Trophoblast cell (in vitro differentiated cells and primary cell): ENCODE results near the gene NFE2L2.
"Not testable (repeated sequence)": the region's sequence is repeated elsewhere in the genome, so short reads cannot be mapped to it uniquely, and the experiment has no call there.

Experiments
- DNase-seq, 2 donors: peaks; one replicate each; pipeline ENCODE4 v3.0.0-alpha.2; 2016
- H2AFZ ChIP-seq: 2 replicates; pipeline ENCODE4 v1.6.1; 2013; ENCODE audit warnings: low read length, moderate library complexity, mild to moderate bottlenecking; ENCODE audit not compliant: insufficient read depth, poor library complexity
- H2AK5ac ChIP-seq: 2 replicates; pipeline ENCODE4 v1.6.1; 2013; ENCODE audit warnings: mild to moderate bottlenecking, low read length
- H2BK120ac ChIP-seq: 2 replicates; pipeline ENCODE4 v1.6.1; 2013; ENCODE audit warnings: low read length, mild to moderate bottlenecking, moderate library complexity; ENCODE audit not compliant: insufficient read depth, poor library complexity
- H2BK12ac ChIP-seq: 2 replicates; pipeline ENCODE4 v1.6.1; 2013; ENCODE audit warnings: mild to moderate bottlenecking, low read length, moderate library complexity
- H2BK5ac ChIP-seq: 2 replicates; pipeline ENCODE4 v1.6.1; 2013; ENCODE audit warnings: low read length, low read depth, moderate library complexity, mild to moderate bottlenecking; ENCODE audit not compliant: poor library complexity
- H3K14ac ChIP-seq: 2 replicates; pipeline ENCODE4 v1.6.1; 2013; ENCODE audit warnings: mild to moderate bottlenecking, low read length
- H3K18ac ChIP-seq: 2 replicates; pipeline ENCODE4 v1.6.1; 2013; ENCODE audit warnings: mild to moderate bottlenecking, low read length
- H3K23ac ChIP-seq: 2 replicates; pipeline ENCODE4 v1.6.1; 2013; ENCODE audit warnings: low read length
- H3K27ac ChIP-seq: 2 replicates; pipeline ENCODE4 v1.5.1; 2013; ENCODE audit warnings: low read depth, mild to moderate bottlenecking, inconsistent platforms, low read length, moderate library complexity
- H3K27me3 ChIP-seq: 2 replicates; pipeline ENCODE4 v1.6.1; 2013; ENCODE audit warnings: inconsistent platforms, mild to moderate bottlenecking, low read length, moderate library complexity; ENCODE audit not compliant: insufficient read depth
- H3K36me3 ChIP-seq, 2 experiments: 1 replicate in 1 of 2; 2 replicates in 1 of 2; pipeline ENCODE4 v1.6.1; 2013; ENCODE audit warnings: low read length in 2 of 2, mild to moderate bottlenecking in 2 of 2, moderate library complexity in 1 of 2; ENCODE audit not compliant: insufficient read depth in 2 of 2, control insufficient read depth in 1 of 2
- H3K4ac ChIP-seq: 2 replicates; pipeline ENCODE4 v1.6.1; 2013; ENCODE audit warnings: low read depth, mild to moderate bottlenecking, low read length, moderate library complexity
- H3K4me1 ChIP-seq, 2 experiments: 1 replicate in 1 of 2; 2 replicates in 1 of 2; pipeline ENCODE4 v1.6.1; 2013; ENCODE audit warnings: low read length in 2 of 2, mild to moderate bottlenecking in 2 of 2, moderate library complexity in 1 of 2; ENCODE audit not compliant: insufficient read depth in 2 of 2, control insufficient read depth in 1 of 2
- H3K4me2 ChIP-seq: 2 replicates; pipeline ENCODE4 v1.6.1; 2013; ENCODE audit warnings: inconsistent platforms, mild to moderate bottlenecking, low read length, moderate library complexity
- H3K4me3 ChIP-seq: 2 replicates; pipeline ENCODE4 v1.5.1; 2013; ENCODE audit warnings: mild to moderate bottlenecking, low read depth, low read length, inconsistent platforms
- H3K79me1 ChIP-seq: one replicate; pipeline ENCODE4 v1.6.1; 2013; ENCODE audit warnings: low read length
- H3K79me2 ChIP-seq: 2 replicates; pipeline ENCODE4 v1.6.1; 2013; ENCODE audit warnings: low read length, mild to moderate bottlenecking; ENCODE audit not compliant: control insufficient read depth, insufficient read depth, poor library complexity
- H3K9ac ChIP-seq: 2 replicates; pipeline ENCODE4 v1.6.1; 2013; ENCODE audit warnings: mild to moderate bottlenecking, low read length
- H3K9me3 ChIP-seq: 2 replicates; pipeline ENCODE4 v1.6.1; 2013; ENCODE audit warnings: low read depth, mild to moderate bottlenecking, control low read depth, inconsistent platforms, low read length; ENCODE audit not compliant: insufficient read depth
- H4K12ac ChIP-seq: 2 replicates; pipeline ENCODE4 v1.6.1; 2013; ENCODE audit warnings: low read depth, mild to moderate bottlenecking, low read length, moderate library complexity
- H4K8ac ChIP-seq: 2 replicates; pipeline ENCODE4 v1.6.1; 2013; ENCODE audit warnings: low read depth, mild to moderate bottlenecking, low read length, moderate library complexity
- H4K91ac ChIP-seq: one replicate; pipeline ENCODE4 v1.6.1; 2013; ENCODE audit warnings: low read depth, mild to moderate bottlenecking, low read length, moderate library complexity
- WGBS: extraction: QIAGEN DNeasy Blood & Tissue Kit; methylation state at CpG from one replicate; pipeline ENCODE4 v1.1.7; 2013; ENCODE audit warnings: missing lambda C conversion rate; ENCODE audit not compliant: insufficient read length, insufficient coverage; ENCODE audit errors: extremely low coverage; 5-methylcytosine and 5-hydroxymethylcytosine counted together

The NFE2L2 gene

GRCh38 chr2:177221534-177221933 lies 43.0 kb downstream of the NFE2L2 start:
- H3K18ac ChIP-seq: no peak overlapping the region
- H2BK5ac ChIP-seq: no peak overlapping the region
- no peak overlapping the region for H2AK5ac ChIP-seq
- H3K14ac ChIP-seq: no peak overlapping the region
- no peaks in the 10 kb centered on the region for H3K79me1 ChIP-seq
- H3K23ac ChIP-seq: no peak overlapping the region
- H2BK12ac ChIP-seq: no peak overlapping the region
- no peak overlapping the region for H4K91ac ChIP-seq
- no peaks in the 10 kb centered on the region for H3K27me3 ChIP-seq
- H3K4me3 ChIP-seq: no peak overlapping the region
- no peaks in the 10 kb centered on the region for H3K4me1 ChIP-seq
- H3K9me3 ChIP-seq: no peaks in the 10 kb centered on the region
- H4K8ac ChIP-seq: no peak overlapping the region
- peaks cover 11 to 34% of the 10 kb centered on the region in 2 experiments for H3K36me3 ChIP-seq
- no peak overlapping the region for H4K12ac ChIP-seq
- no peaks in the 10 kb centered on the region for H3K79me2 ChIP-seq
- H3K27ac ChIP-seq: no peak overlapping the region
- H2BK120ac ChIP-seq: no peak overlapping the region
- H3K9ac ChIP-seq: no peak overlapping the region
- H3K4me2 ChIP-seq: no peak overlapping the region
- H3K4ac ChIP-seq: no peak overlapping the region
- H2AFZ ChIP-seq: no peak overlapping the region
- WGBS: no CpG with 5 or more reads among the region's 3 CpGs
- DNase-seq: no peak

GRCh38 chr2:177219787-177220186 lies 44.7 kb downstream of the NFE2L2 start:
- DNase-seq: not testable (repeated sequence)
- no CpG with 5 or more reads among the region's 2 CpGs for WGBS

GRCh38 chr2:177217247-177217843 lies 47.2 kb downstream of the NFE2L2 start:
- Histone ChIP-seq H2AFZ (no peak overlapping the region), H3K79me2 (peaks cover 9% of the 10 kb centered on the region), H2BK5ac (no peak overlapping the region), H3K9me3 (no peaks in the 10 kb centered on the region), H3K27me3 (no peaks in the 10 kb centered on the region), H3K4me1 (no peaks in the 10 kb centered on the region), H2BK120ac (no peak overlapping the region), H2AK5ac (no peak overlapping the region), H3K4me2 (no peak overlapping the region), H4K8ac (no peak overlapping the region), H3K23ac (no peak overlapping the region), H3K27ac (no peak overlapping the region), H3K4ac (peak overlapping the region; percentile 12), H3K4me3 (no peak overlapping the region), H3K14ac (no peak overlapping the region), H4K12ac (no peak overlapping the region), H2BK12ac (no peak overlapping the region), H3K79me1 (peaks cover 7% of the 10 kb centered on the region), H3K9ac (no peak overlapping the region), H4K91ac (no peak overlapping the region), H3K36me3 (peaks cover 11 to 35% of the 10 kb centered on the region in 2 experiments), H3K18ac (no peak overlapping the region)
- no CpG with 5 or more reads among the region's 5 CpGs for WGBS
- DNase-seq: no peak

More at GRCh38 chr2:177219787-177220186, 44.7 kb downstream of the NFE2L2 start:
- H3K79me2 ChIP-seq, H3K4ac ChIP-seq, H2AK5ac ChIP-seq, H3K18ac ChIP-seq, H2BK120ac ChIP-seq, H2BK5ac ChIP-seq, H3K14ac ChIP-seq, H4K8ac ChIP-seq, H3K79me1 ChIP-seq, H2BK12ac ChIP-seq, H3K4me3 ChIP-seq, H2AFZ ChIP-seq, H4K12ac ChIP-seq, H3K27me3 ChIP-seq, H3K4me1 ChIP-seq, H3K9ac ChIP-seq, H4K91ac ChIP-seq, H3K9me3 ChIP-seq, H3K4me2 ChIP-seq, H3K27ac ChIP-seq, H3K23ac ChIP-seq: not testable (repeated sequence)
- peaks cover 14 to 39% of the 10 kb centered on the region in 2 experiments for H3K36me3 ChIP-seq

- H3K27ac ChIP-seq: peak overlapping the region; percentile 100
- WGBS: no CpG with 5 or more reads among the region's 74 CpGs
These were observed 51.4 kb downstream of the NFE2L2 start for GRCh38 chr2:177212891-177213856.

More at GRCh38 chr2:177212891-177213856, 51.4 kb downstream of the NFE2L2 start:
- Histone ChIP-seq H3K79me1 (peaks cover 11% of the 10 kb centered on the region), H3K4me1 (no peaks in the 10 kb centered on the region), H3K23ac (no peak overlapping the region), H3K4ac (peak overlapping the region; percentile 99), H2AFZ (peak overlapping the region; percentile 97), H3K18ac (peak overlapping the region; percentile 99), H3K27me3 (no peaks in the 10 kb centered on the region), H3K14ac (peak overlapping the region; percentile 100), H4K12ac (peak overlapping the region; percentile 99), H2BK120ac (peak overlapping the region; percentile 98), H3K4me2 (peak overlapping the region; percentile 84), H2AK5ac (peak overlapping the region; percentile 100), H3K79me2 (peaks cover 9% of the 10 kb centered on the region), H3K36me3 (peaks cover 9 to 16% of the 10 kb centered on the region in 2 experiments), H3K4me3 (peak overlapping the region; percentile 89), H4K8ac (peak overlapping the region; percentile 100), H2BK5ac (peak overlapping the region; percentile 99), H4K91ac (peak overlapping the region; percentile 99), H3K9me3 (no peaks in the 10 kb centered on the region), H2BK12ac (no peak overlapping the region), H3K9ac (peak overlapping the region; percentile 95)
- peak; percentile 95 to 98 for DNase-seq
